ENCODE results near the gene ID2.

DNA sequence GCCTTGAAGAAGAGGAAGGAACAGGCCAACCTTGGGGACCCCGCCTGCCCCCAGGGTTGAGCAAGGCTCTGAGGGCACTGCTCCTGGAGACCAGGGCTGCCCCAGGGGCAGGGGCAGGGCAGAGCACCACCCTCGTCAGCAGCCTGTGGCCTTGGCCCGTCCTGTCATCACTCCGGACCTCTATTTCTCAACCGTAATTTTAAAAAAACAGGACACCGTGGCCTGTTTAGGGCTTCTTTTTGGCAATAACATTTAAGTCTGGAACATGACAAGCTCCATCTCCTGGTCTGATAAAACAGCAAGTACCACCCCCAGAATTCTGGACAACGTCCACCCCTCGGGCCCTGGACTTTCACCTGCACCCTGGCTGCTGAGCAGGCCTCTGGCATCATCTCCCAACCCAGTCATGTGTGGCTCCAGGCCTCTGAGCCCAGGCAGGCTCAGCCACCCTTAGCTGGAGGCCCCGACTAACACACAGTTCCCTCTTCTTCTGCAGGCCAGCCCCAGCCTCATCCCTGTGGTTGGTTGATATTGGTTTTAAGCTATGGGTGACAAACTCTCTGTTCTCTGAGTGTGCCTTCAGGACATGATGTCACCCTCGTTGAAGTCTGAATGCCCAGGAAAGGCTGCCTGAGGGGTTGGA is 22.6 kb upstream of the ID2 start:
- TF ChIP-seq, protein P1, sequence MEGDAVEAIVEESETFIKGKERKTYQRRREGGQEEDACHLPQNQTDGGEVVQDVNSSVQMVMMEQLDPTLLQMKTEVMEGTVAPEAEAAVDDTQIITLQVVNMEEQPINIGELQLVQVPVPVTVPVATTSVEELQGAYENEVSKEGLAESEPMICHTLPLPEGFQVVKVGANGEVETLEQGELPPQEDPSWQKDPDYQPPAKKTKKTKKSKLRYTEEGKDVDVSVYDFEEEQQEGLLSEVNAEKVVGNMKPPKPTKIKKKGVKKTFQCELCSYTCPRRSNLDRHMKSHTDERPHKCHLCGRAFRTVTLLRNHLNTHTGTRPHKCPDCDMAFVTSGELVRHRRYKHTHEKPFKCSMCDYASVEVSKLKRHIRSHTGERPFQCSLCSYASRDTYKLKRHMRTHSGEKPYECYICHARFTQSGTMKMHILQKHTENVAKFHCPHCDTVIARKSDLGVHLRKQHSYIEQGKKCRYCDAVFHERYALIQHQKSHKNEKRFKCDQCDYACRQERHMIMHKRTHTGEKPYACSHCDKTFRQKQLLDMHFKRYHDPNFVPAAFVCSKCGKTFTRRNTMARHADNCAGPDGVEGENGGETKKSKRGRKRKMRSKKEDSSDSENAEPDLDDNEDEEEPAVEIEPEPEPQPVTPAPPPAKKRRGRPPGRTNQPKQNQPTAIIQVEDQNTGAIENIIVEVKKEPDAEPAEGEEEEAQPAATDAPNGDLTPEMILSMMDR (IDR thresholded peaks at IDR 0.05), result no peak
- TF ChIP-seq POLR2A (IDR thresholded peaks at IDR 0.05) (no peak), POLR2AphosphoS5 (IDR thresholded peaks at IDR 0.05) (no peak)
